Activated T-helper 17 cell treated with anti-CD3 and anti-CD28 coated beads, Interleukin-2, amount 50 U/mL, for 72 hours (primary cell): ENCODE data around the gene CANX. TPM values are rescaled to one million over a fixed set of nuclear protein-coding genes. Genes with fewer than 3 reads are reported as not detected.
"Not testable (repeated sequence)": the region's sequence is repeated elsewhere in the genome, so short reads cannot be mapped to it uniquely, and the experiment has no call there.

ENCODE experiments used
- ATAC-seq: fragments of 150-1000 bp; cut with Tn5 transposase; replicated peaks from 2 replicates; pipeline ENCODE4 v1.10.0; 2021; ENCODE audit warnings: mild to moderate bottlenecking, moderate library complexity
- H3K27ac Mint-ChIP-seq: one replicate; pipeline ENCODE4 v1.8.0; 2022; ENCODE audit warnings: mixed read lengths
- H3K27me3 Mint-ChIP-seq: one replicate; pipeline ENCODE4 v1.8.0; 2022; ENCODE audit warnings: mixed read lengths
- H3K36me3 Mint-ChIP-seq: one replicate; pipeline ENCODE4 v1.8.0; 2022; ENCODE audit warnings: low read depth, mild to moderate bottlenecking, mixed read lengths
- H3K4me1 Mint-ChIP-seq: one replicate; pipeline ENCODE4 v1.8.0; 2022; ENCODE audit warnings: mixed read lengths
- H3K4me3 Mint-ChIP-seq: one replicate; pipeline ENCODE4 v1.8.0; 2022; ENCODE audit warnings: mild to moderate bottlenecking, mixed read lengths
- H3K9me3 Mint-ChIP-seq: one replicate; pipeline ENCODE4 v1.8.0; 2022; ENCODE audit warnings: mixed read lengths
- total RNA-seq, 2 donors: library from RNA; stranded (reverse); gene quantifications; one replicate each; pipeline ENCODE4 v1.2.3, GENCODE V29; 2022

Gene CANX
- total RNA-seq, 2 donors from 2014 or later, result 605 to 614 TPM

DNA sequence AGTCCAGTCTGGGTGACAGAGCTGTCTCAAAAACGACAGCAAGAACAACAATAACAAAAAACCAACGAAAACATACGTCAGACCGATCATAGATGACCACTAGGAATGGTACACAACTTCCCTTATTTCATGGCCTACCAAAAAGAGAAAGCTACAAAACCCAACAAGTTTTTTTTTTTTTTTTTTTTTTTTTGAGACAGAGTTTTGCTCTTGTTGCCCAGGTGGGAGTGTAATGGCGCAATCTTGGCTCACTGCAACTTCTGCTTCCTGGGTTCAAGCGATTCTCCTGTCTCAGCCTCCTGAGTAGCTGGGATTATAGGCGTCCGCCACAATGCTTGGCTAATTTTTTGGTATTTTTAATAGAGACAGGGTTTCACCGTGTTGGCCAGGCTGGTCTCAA, 9.6 kb upstream of the CANX start:
- not testable (repeated sequence) for H3K27me3 Mint-ChIP-seq, H3K4me1 Mint-ChIP-seq, ATAC-seq, H3K36me3 Mint-ChIP-seq, H3K27ac Mint-ChIP-seq, H3K9me3 Mint-ChIP-seq, H3K4me3 Mint-ChIP-seq

DNA sequence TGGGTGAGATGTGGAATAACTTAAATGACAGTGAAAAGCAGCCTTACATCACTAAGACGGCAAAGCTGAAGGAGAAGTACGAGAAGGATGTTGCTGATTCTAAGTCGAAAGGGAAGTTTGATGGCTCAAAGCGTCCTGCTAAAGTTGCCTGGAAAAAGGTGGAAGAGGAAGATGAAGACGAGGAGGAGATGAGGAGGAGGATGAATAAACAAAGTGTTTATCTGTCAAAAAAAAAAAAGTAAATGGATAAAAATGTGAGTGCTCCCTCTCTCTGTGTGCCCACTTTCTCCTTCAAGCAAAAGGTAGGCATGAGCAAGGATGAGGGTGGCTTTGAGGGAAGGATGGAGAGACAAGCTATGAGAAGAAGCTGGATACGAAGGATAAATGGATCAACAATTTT, 4.2 kb upstream of the CANX start:
- peaks cover 16% of the 10 kb centered on the region for H3K36me3 Mint-ChIP-seq
- no peak for ATAC-seq
- no peaks in the 10 kb centered on the region for H3K9me3 Mint-ChIP-seq
- no peak overlapping the region for H3K4me3 Mint-ChIP-seq
- H3K4me1 Mint-ChIP-seq, result peaks cover 4% of the 10 kb centered on the region
- H3K27me3 Mint-ChIP-seq, result no peaks in the 10 kb centered on the region
- H3K27ac Mint-ChIP-seq, result no peak overlapping the region

- no peaks in the 10 kb centered on the region for H3K9me3 Mint-ChIP-seq
- H3K27ac Mint-ChIP-seq, result peak overlapping the region; percentile 99
- no peaks in the 10 kb centered on the region for H3K27me3 Mint-ChIP-seq
- H3K4me3 Mint-ChIP-seq, result peak overlapping the region; percentile 95
- ATAC-seq, result no peak
- peaks cover 13% of the 10 kb centered on the region for H3K4me1 Mint-ChIP-seq
- peaks cover 34% of the 10 kb centered on the region for H3K36me3 Mint-ChIP-seq
Observed at GRCh38 chr5:179696603-179697002, 2.2 kb upstream of the CANX start.

DNA sequence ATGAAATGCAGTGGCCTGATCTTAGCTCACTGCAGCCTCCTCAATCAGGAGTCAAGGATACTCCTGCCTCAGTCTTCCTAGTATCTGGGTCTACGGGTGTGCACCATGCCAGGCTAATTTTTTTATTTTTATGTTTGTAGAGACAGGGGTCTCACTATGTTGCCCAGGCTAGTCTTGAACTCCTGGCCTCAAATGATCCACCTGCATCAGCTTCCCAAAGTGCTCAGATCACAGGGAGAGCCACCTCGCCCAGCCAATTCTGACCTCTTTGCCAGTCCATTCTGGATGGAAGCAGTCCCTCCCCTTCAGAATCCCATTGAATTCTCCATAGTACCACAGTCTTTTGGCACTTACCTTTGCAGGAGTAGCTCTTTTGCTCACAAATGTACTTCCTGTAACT, 1.7 kb upstream of the CANX start:
- Mint-ChIP-seq H3K4me3 (peak overlapping the region; percentile 95), H3K9me3 (no peaks in the 10 kb centered on the region), H3K27me3 (no peaks in the 10 kb centered on the region), H3K36me3 (peaks cover 39% of the 10 kb centered on the region), H3K27ac (peak overlapping the region; percentile 99), H3K4me1 (peaks cover 14% of the 10 kb centered on the region)
- no peak for ATAC-seq

- not testable (repeated sequence) for ATAC-seq, H3K9me3 Mint-ChIP-seq, H3K27me3 Mint-ChIP-seq
- Mint-ChIP-seq H3K4me1 (peaks cover 19% of the 10 kb centered on the region), H3K27ac (peak overlapping the region; percentile 99), H3K36me3 (peaks cover 43% of the 10 kb centered on the region), H3K4me3 (peak overlapping the region; percentile 95)
Observed at GRCh38 chr5:179697543-179697942, 1.2 kb upstream of the CANX start.

GRCh38 chr5:179697993-179698934, 503 bp upstream of the CANX start:
- H3K27me3 Mint-ChIP-seq, result no peaks in the 10 kb centered on the region
- ATAC-seq, result peak; percentile 90
- no peaks in the 10 kb centered on the region for H3K9me3 Mint-ChIP-seq
- H3K27ac Mint-ChIP-seq, result peak overlapping the region; percentile 99
- H3K36me3 Mint-ChIP-seq, result peaks cover 50% of the 10 kb centered on the region
- peaks cover 21% of the 10 kb centered on the region for H3K4me1 Mint-ChIP-seq
- peak overlapping the region; percentile 95 for H3K4me3 Mint-ChIP-seq

GRCh38 chr5:179699616-179700237, 960 bp downstream of the CANX start:
- peaks cover 28% of the 10 kb centered on the region for H3K4me1 Mint-ChIP-seq
- H3K36me3 Mint-ChIP-seq, result peaks cover 65% of the 10 kb centered on the region
- no peaks in the 10 kb centered on the region for H3K27me3 Mint-ChIP-seq
- peak overlapping the region; percentile 95 for H3K4me3 Mint-ChIP-seq
- peak; percentile 41 for ATAC-seq
- H3K9me3 Mint-ChIP-seq, result no peaks in the 10 kb centered on the region
- peak overlapping the region; percentile 99 for H3K27ac Mint-ChIP-seq

- H3K9me3 Mint-ChIP-seq, result no peaks in the 10 kb centered on the region
Observed at GRCh38 chr5:179700401-179700918, 1.7 kb downstream of the CANX start.

GRCh38 chr5:179716286-179716685, 17.5 kb downstream of the CANX start:
- Mint-ChIP-seq H3K4me1 (no peaks in the 10 kb centered on the region), H3K27me3 (no peaks in the 10 kb centered on the region), H3K9me3 (no peaks in the 10 kb centered on the region), H3K27ac (peak overlapping the region; percentile 65), H3K36me3 (peaks cover 100% of the 10 kb centered on the region), H3K4me3 (no peak overlapping the region)
- ATAC-seq, result peak; percentile 23

More at GRCh38 chr5:179700401-179700918, 1.7 kb downstream of the CANX start:
- H3K4me3 Mint-ChIP-seq, result peak overlapping the region; percentile 95
- peaks cover 28% of the 10 kb centered on the region for H3K4me1 Mint-ChIP-seq
- ATAC-seq, result no peak
- H3K36me3 Mint-ChIP-seq, result peaks cover 72% of the 10 kb centered on the region
- H3K27me3 Mint-ChIP-seq, result no peaks in the 10 kb centered on the region
- peak overlapping the region; percentile 99 for H3K27ac Mint-ChIP-seq

DNA sequence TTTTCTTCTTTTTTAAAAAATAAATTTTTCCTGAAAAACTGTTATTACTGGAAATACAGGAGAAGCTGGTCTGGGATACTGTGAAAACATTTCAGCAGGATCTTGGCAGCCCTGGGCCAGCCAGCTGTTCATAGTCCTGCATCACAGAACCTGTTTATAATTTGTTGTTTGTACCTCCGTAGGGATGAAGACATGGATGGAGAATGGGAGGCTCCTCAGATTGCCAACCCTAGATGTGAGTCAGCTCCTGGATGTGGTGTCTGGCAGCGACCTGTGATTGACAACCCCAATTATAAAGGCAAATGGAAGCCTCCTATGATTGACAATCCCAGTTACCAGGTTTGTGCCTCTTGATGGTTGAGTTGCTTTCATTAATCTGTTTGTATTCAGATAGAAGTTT, 21.5 kb downstream of the CANX start:
- H3K27ac Mint-ChIP-seq, result no peak overlapping the region
- H3K9me3 Mint-ChIP-seq, result no peaks in the 10 kb centered on the region
- no peak for ATAC-seq
- H3K4me1 Mint-ChIP-seq, result peaks cover 9% of the 10 kb centered on the region
- H3K36me3 Mint-ChIP-seq, result peaks cover 98% of the 10 kb centered on the region
- H3K4me3 Mint-ChIP-seq, result no peak overlapping the region
- no peaks in the 10 kb centered on the region for H3K27me3 Mint-ChIP-seq

DNA sequence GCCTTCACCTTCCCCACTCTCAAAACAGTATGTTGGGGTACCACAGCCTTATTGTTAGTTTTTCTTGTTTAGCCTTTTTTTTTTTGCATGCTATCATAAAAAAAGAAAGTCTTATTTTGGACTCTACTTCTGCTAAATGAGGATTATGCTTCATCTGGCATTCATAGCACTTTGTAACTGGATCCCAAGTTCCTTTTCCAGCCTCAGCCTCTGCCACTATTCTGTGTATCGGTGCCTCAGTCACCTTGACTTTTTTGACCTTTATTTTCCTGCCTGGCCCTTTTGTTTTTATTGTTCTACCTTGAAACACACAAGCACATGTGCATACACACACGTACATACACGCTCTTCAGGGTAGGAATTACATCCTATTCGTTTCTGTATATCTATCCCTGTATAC, 25.4 kb downstream of the CANX start:
- Mint-ChIP-seq H3K9me3 (no peaks in the 10 kb centered on the region), H3K4me1 (peaks cover 14% of the 10 kb centered on the region), H3K27me3 (no peaks in the 10 kb centered on the region), H3K36me3 (peaks cover 98% of the 10 kb centered on the region), H3K4me3 (no peak overlapping the region), H3K27ac (peak overlapping the region; percentile 77)
- ATAC-seq, result no peak

DNA sequence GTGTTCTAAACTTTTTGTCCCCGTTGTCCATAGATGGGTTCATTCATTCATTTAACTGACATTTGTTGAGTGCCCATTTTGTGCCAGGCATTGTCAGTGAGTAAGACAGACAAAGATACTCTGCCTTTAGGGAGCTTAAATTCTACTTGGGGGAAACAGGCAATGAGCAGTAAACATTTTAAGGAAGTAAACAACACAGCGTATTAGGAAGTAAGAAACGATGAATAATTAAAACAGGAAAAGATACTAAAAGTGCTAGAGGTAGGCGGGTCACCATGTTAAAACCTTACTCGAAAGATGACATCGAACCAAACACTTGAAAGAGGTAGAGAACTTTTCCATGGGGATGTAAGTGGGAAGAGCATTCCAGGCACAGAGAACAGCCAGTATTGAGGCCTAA, 28.3 kb downstream of the CANX start:
- no peak for ATAC-seq
- H3K27me3 Mint-ChIP-seq, result no peaks in the 10 kb centered on the region
- H3K27ac Mint-ChIP-seq, result peak overlapping the region; percentile 85
- H3K4me1 Mint-ChIP-seq, result peaks cover 17% of the 10 kb centered on the region
- H3K9me3 Mint-ChIP-seq, result no peaks in the 10 kb centered on the region
- H3K4me3 Mint-ChIP-seq, result no peak overlapping the region
- H3K36me3 Mint-ChIP-seq, result peaks cover 100% of the 10 kb centered on the region

DNA sequence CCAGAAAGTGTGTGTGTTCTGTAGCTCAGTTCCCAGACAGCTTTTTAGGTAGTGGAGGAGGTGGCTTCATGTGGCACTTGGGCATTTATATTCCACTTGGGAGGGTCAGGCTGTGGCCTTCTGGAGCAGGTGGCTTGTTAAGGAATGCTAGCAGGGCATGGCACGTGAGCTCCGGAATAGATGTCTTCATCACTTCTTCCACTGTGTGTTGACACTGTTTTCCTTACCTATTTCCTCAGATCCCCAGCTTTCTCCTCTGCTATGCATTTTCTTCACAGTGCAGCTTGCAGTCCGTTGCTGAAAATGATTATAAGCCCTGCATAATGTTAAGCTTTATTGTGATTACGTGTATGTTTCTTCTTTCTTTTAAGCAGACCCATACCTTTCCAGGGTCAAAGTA, 30.5 kb downstream of the CANX start:
- Mint-ChIP-seq H3K4me3 (no peak overlapping the region), H3K27me3 (no peaks in the 10 kb centered on the region), H3K9me3 (no peaks in the 10 kb centered on the region), H3K27ac (peak overlapping the region; percentile 23), H3K36me3 (peaks cover 95% of the 10 kb centered on the region), H3K4me1 (peaks cover 14% of the 10 kb centered on the region)
- no peak for ATAC-seq

DNA sequence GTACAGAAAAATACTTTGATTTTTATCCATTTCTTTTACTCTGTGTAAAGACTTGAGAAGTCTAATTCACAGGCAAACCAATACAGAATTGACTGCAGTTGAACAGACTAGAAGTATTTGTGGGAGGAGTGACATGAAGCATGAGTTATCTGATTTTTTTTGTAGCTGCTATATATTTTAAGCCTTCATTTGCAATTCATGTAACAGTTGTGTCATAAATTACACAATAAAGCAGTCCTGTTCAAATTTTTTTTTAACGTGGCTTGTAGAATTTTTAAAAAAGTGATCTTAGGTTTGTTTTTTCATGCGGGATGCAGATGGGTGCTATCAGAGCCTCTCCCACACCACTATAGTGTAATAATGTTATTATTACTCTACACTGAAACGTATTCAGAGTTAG, 31.0 kb downstream of the CANX start:
- peak overlapping the region; percentile 14 for H3K27ac Mint-ChIP-seq
- no peak for ATAC-seq
- no peaks in the 10 kb centered on the region for H3K27me3 Mint-ChIP-seq
- peaks cover 95% of the 10 kb centered on the region for H3K36me3 Mint-ChIP-seq
- H3K4me1 Mint-ChIP-seq, result peaks cover 14% of the 10 kb centered on the region
- no peak overlapping the region for H3K4me3 Mint-ChIP-seq
- H3K9me3 Mint-ChIP-seq, result no peaks in the 10 kb centered on the region

- H3K4me3 Mint-ChIP-seq, result peak overlapping the region; percentile 96
- H3K4me1 Mint-ChIP-seq, result peaks cover 14% of the 10 kb centered on the region
- peak overlapping the region; percentile 14 for H3K27ac Mint-ChIP-seq
- peaks cover 94% of the 10 kb centered on the region for H3K36me3 Mint-ChIP-seq
- no peak for ATAC-seq
- H3K27me3 Mint-ChIP-seq, result no peaks in the 10 kb centered on the region
- no peaks in the 10 kb centered on the region for H3K9me3 Mint-ChIP-seq
Observed at GRCh38 chr5:179730356-179730755, 31.6 kb downstream of the CANX start.
